ENCODE data around the gene DPH5. TPM values are rescaled to one million over a fixed set of nuclear protein-coding genes. Genes with fewer than 3 reads are reported as not detected.
A peak's percentile ranks its signal among the peaks of the same experiment; 100 is the strongest.
"Not testable (repeated sequence)": the region's sequence is repeated elsewhere in the genome, so short reads cannot be mapped to it uniquely, and the experiment has no call there.

DPH5 gene
- total and polyA plus RNA-seq, 12 donors: 26.3 to 44.3 (median 35.3) TPM

GRCh38 chr1:100950781-100951180, 74.8 kb downstream of the DPH5 start:
- H3K4me1 ChIP-seq: peaks cover 0 to 24% (median 5%) of the 10 kb centered on the region in 9 donors
- DNase-seq (no peak), ATAC-seq (no peak)
- H3K27ac ChIP-seq: no peak overlapping the region
- intact Hi-C loops (cut with DNase I): no loop called here
- H3K27me3 ChIP-seq: no peaks in the 10 kb centered on the region
- H3K9me3 ChIP-seq: peaks cover 0 to 18% (median 0%) of the 10 kb centered on the region in 11 donors
- H3K4me3 ChIP-seq: no peak overlapping the region
- 49% methylated on average over 4 of the region's 4 CpGs for WGBS, 2 donors
- H3K36me3 ChIP-seq: peaks cover 0 to 18% (median 5%) of the 10 kb centered on the region in 9 donors
- TF ChIP-seq CTCF (IDR thresholded peaks at IDR 0.05): no peak

DNA sequence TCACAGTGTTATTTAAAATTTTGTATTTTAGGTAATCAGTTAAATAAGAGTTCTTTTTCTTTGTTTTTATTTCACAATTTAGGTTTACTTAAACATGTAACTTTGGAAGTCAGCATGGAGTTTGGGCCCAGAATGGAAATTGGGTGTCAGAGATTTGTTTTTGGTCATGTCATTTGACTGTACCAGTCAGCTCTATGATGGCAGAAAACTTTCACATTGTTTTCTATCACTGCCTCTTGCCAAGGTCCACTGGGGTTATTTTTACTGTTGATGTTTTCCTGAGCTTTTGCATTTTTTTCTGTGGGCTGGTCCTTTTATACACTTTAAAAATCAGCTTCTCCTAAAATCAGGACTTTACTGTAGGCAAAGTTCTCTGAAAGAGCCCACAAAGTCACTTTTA, 75.2 kb downstream of the DPH5 start:
- Histone ChIP-seq H3K4me3 (no peak overlapping the region), H3K9me3 (peaks cover 0 to 18% (median 0%) of the 10 kb centered on the region in 11 donors), H3K27ac (no peak overlapping the region), H3K27me3 (no peaks in the 10 kb centered on the region), H3K4me1 (peaks cover 0 to 24% (median 5%) of the 10 kb centered on the region in 9 donors), H3K36me3 (peaks cover 0 to 18% (median 5%) of the 10 kb centered on the region in 9 donors)
- no peak for DNase-seq
- no peak for TF ChIP-seq CTCF (IDR thresholded peaks at IDR 0.05)
- intact Hi-C loops (cut with DNase I): no loop called here
- ATAC-seq: no peak

DNA sequence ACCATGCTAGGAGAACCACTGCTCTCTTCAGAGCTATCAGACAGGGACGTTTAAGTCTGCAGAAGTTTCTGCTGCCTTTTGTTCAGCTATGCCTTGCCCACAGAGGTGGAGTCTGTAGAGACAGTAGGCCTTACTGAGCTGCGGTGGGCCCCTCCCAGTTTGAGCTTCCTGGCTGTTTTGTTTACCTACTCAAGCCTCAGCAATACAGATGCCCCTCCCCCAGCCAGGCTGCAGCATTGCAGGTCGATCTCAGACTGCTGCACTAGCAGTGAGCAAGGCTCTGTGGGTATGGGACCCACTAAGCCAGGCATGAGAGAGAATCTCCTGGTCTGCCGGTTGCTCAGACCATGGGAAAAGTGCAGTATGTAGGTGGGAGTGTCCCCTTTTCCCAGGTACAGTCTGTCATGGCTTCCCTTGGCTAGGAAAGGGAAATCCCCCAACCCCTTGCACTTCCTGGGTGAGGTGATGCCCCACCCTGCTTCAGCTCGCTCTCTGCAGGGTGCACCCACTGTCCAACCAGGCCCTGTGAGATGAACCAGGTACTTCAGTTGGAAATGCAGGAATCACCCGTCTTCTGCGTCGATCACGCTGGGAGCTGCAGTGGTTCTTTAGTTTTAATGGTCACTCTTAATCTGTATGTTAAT, 75.9 kb downstream of the DPH5 start:
- ATAC-seq: peak in 1 of 8 donors; percentile 46
- peak; percentile 19 to 24 for DNase-seq
- intact Hi-C loops (cut with DNase I); H3K4me3 ChIP-seq; H3K27me3 ChIP-seq: not testable (repeated sequence)
- Histone ChIP-seq H3K9me3 (peaks cover 0 to 18% (median 0%) of the 10 kb centered on the region in 11 donors), H3K36me3 (peaks cover 0 to 18% (median 5%) of the 10 kb centered on the region in 9 donors), H3K4me1 (peaks cover 0 to 24% (median 5%) of the 10 kb centered on the region in 9 donors), H3K27ac (peak overlapping the region in 1 of 10 donors; percentile 66)
- WGBS, 2 donors: 74 to 78% methylated on average over 9 of the region's 9 CpGs

- ATAC-seq; H3K4me3 ChIP-seq; intact Hi-C loops (cut with DNase I); DNase-seq; H3K27me3 ChIP-seq: not testable (repeated sequence)
- WGBS, 2 donors: 96 to 97% methylated on average over 7 of the region's 7 CpGs
- Histone ChIP-seq H3K36me3 (peaks cover 0 to 18% (median 5%) of the 10 kb centered on the region in 9 donors), H3K27ac (peak overlapping the region in 1 of 10 donors; percentile 66), H3K4me1 (peaks cover 0 to 24% (median 5%) of the 10 kb centered on the region in 9 donors), H3K9me3 (peaks cover 0 to 18% (median 0%) of the 10 kb centered on the region in 11 donors)
Measured at GRCh38 chr1:100948721-100949405, 76.7 kb downstream of the DPH5 start.

DNA sequence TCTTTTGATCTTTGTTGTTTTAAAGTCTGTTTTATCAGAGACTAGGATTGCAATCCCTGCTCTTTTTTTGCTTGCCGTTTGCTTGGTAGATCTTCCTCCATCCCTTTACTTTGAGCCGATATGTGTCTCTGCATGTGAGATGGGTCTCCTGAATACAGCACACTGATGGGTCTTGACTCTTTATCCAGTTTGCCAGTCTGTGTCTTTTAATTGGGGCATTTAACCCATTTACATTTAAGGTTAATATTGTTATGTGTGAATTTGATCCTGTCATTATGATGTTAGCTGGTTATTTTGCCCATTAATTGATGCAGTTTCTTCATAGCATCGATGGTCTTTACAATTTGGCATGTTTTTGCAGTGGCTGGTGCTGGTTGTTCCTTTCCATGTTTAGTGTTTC, 77.8 kb downstream of the DPH5 start:
- H3K27me3 ChIP-seq; H3K27ac ChIP-seq; intact Hi-C loops (cut with DNase I); DNase-seq; ATAC-seq; H3K4me3 ChIP-seq: not testable (repeated sequence)
- Histone ChIP-seq H3K36me3 (peaks cover 0 to 23% (median 5%) of the 10 kb centered on the region in 9 donors), H3K9me3 (peaks cover 0 to 18% (median 0%) of the 10 kb centered on the region in 11 donors), H3K4me1 (peaks cover 0 to 24% (median 5%) of the 10 kb centered on the region in 9 donors)
- WGBS, 2 donors: 97 to 98% methylated on average over 3 of the region's 3 CpGs

- Histone ChIP-seq H3K4me1 (peaks cover 0 to 24% (median 5%) of the 10 kb centered on the region in 9 donors), H3K36me3 (peaks cover 0 to 25% (median 0%) of the 10 kb centered on the region in 9 donors), H3K9me3 (peaks cover 0 to 18% (median 0%) of the 10 kb centered on the region in 11 donors)
- H3K4me3 ChIP-seq; ATAC-seq; H3K27me3 ChIP-seq; H3K27ac ChIP-seq; DNase-seq; intact Hi-C loops (cut with DNase I): not testable (repeated sequence)
- 90 to 91% methylated on average over 3 of the region's 3 CpGs for WGBS, 2 donors
Measured at GRCh38 chr1:100946064-100946463, 79.5 kb downstream of the DPH5 start.

All from heart right ventricle (tissue), 16 donors.